Measurements from ENCODE around the gene FCHSD2.
A peak's percentile ranks its signal among the peaks of the same experiment; 100 is the strongest.
"Not testable (repeated sequence)": the region's sequence is repeated elsewhere in the genome, so short reads cannot be mapped to it uniquely, and the experiment has no call there.

Gene FCHSD2

DNA sequence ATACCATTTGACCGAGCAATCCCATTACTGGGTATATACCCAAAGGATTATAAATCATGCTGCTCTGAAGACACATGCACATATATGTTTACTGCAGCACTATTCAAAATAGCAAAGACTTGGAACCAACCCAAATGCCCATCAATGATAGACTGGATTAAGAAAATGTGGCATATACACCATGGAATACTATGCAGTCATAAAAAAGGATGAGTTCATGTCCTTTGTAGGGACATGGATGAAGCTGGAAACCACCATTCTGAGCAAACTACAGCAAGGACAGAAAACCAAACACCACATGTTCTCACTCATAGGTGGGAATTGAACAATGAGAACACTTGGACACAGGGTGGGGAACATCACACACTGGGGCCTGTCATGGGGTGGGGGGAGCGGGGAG is 164.3 kb downstream of the FCHSD2 start:
- H3K4me3 Mint-ChIP-seq; H3K9me3 Mint-ChIP-seq; H3K27ac Mint-ChIP-seq; H3K27me3 Mint-ChIP-seq; ATAC-seq (replicated peaks); DNase-seq: not testable (repeated sequence)
- peaks cover 13% of the 10 kb centered on the region for H3K36me3 Mint-ChIP-seq (ENCODE audit: insufficient read depth)
- H3K4me1 Mint-ChIP-seq (ENCODE audit: low read depth in 2 of 2), result peaks cover 11 to 12% of the 10 kb centered on the region in 2 donors

DNA sequence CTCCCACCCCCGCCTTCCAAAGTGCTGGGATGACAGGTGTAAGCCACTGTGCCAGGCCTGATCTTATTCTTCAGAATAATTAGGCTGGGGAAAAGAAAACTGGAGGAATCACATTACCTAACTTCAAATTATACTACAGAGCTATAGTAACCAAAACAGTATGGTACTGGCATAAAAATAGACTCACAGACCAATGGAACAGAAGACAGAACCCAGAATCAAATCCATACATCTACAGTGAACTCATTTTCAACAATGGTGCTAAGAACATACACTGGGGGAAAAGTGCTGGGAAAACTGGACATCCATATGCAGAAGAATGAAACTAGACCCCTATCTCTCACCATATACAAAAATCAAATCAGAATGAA is 165.6 kb downstream of the FCHSD2 start:
- not testable (repeated sequence) for H3K27me3 Mint-ChIP-seq; DNase-seq; ATAC-seq (replicated peaks); H3K9me3 Mint-ChIP-seq; H3K4me3 Mint-ChIP-seq; H3K36me3 Mint-ChIP-seq (ENCODE audit: insufficient read depth)
- H3K27ac Mint-ChIP-seq, result peak overlapping the region in 1 of 2 donors; percentile 22
- peaks cover 12 to 13% of the 10 kb centered on the region in 2 donors for H3K4me1 Mint-ChIP-seq (ENCODE audit: low read depth in 2 of 2)

DNA sequence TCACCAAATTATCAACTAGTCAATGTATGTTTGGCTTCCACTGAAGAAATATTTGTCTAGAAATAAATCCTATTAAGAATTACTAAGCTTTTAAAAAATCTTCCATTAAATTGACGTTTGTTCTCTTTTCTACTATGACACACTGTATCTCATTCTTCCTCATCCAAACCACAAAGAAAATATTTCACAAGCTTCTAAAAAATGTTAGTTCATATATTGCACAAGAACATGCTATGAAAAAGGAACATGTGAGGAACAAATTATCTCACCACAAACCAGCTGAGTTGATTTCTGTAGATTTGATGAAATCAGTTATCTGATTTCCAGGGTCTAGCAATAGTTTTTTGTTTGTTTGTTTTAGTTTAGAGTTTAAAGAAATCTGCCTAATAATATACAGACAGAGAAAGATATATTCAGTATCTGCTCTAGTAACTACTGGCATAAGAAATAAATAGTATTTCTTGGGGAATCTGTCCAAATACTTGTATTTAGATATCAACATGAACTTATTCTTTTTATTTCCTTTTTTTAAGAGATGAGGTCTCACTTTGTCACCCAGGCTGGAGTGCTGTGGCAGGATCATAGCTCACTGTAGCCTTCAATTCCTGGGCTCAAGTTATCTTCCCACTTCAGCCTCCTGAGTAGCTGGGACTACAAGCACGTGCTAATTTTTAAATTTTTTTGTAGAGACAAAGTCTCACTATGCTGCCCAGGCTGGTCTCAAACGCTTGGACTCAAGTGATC is 166.2 kb downstream of the FCHSD2 start:
- Mint-ChIP-seq H3K4me1 (ENCODE audit: low read depth in 2 of 2) (peaks cover 12 to 19% of the 10 kb centered on the region in 2 donors), H3K27ac (peak overlapping the region in 1 of 2 donors; percentile 22), H3K36me3 (ENCODE audit: insufficient read depth) (peaks cover 10% of the 10 kb centered on the region), H3K27me3 (no peaks in the 10 kb centered on the region), H3K9me3 (no peaks in the 10 kb centered on the region), H3K4me3 (no peak overlapping the region)
- DNase-seq (no peak), ATAC-seq (replicated peaks) (no peak)

DNA sequence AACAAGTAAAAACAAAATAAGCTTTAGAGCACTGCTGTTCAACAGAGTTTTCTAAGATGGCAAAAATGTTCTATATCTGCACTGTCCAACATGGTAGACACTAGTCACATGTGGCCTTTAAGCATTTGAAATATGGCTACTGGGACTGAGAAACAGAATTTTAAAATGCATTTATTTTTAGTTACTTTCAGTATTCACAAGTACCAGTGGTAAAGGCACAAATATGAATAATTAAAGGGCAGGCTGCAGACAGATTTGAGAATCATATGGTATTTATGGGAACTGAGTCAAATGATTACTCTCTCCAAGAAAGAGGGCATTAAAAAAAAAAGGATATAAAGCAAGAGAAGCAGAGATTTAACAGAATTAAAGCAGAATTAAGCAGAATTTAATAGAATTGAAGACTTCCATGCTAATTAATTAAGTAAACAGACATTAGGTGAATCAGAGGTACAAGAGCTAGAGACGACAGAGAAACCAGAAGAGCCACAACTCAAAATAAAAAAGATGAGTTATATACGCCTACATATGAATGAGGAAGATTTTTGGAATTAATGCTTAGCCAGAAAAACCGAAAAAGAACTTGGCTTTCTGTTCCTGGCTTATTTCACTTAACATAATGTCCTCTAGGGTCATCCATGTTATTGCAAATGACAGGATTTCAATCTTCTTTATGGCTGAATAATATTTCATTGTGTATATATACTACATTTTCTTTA is 167.5 kb downstream of the FCHSD2 start:
- ATAC-seq (replicated peaks), result no peak
- no peak for DNase-seq
- H3K4me3 Mint-ChIP-seq, result no peak overlapping the region
- peaks cover 10% of the 10 kb centered on the region for H3K36me3 Mint-ChIP-seq (ENCODE audit: insufficient read depth)
- peak overlapping the region in 1 of 2 donors; percentile 19 for H3K27ac Mint-ChIP-seq
- H3K9me3 Mint-ChIP-seq, result no peaks in the 10 kb centered on the region
- H3K4me1 Mint-ChIP-seq (ENCODE audit: low read depth in 2 of 2), result peaks cover 17 to 32% of the 10 kb centered on the region in 2 donors
- H3K27me3 Mint-ChIP-seq, result no peaks in the 10 kb centered on the region

DNA sequence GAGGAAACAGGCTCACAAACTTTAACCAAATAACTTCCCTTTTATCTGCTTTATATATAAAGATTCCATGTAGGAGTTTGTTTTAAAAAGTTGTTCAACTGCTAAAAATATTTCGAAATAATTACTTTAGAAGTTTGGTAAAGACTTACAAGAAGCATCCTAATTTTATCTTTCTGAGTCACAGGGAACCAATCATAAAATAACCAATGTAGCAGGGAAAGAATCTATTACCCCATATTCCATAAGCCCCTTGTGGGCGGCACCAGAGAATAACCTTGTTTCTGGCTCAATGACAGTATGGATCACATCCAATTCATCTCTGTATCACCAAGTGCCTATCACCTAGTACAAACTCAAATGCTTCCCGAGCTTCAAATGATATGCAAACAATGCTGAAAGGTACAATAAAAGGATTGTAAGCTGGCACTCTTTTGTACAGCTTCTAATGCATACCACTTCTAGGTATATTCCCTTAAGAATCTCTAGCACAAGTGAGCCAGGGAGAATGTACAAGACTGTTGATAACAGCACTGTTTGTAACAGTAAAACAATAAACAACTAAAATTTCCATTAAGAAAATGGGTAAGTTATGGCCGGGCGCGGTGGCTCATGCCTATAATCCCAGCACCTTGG is 169.5 kb downstream of the FCHSD2 start:
- Mint-ChIP-seq H3K27ac (peak overlapping the region in 1 of 2 donors; percentile 73), H3K4me3 (no peak overlapping the region), H3K36me3 (ENCODE audit: insufficient read depth) (no peaks in the 10 kb centered on the region), H3K4me1 (ENCODE audit: low read depth in 2 of 2) (peaks cover 22 to 43% of the 10 kb centered on the region in 2 donors), H3K27me3 (no peaks in the 10 kb centered on the region), H3K9me3 (no peaks in the 10 kb centered on the region)
- DNase-seq (no peak), ATAC-seq (replicated peaks) (no peak)

DNA sequence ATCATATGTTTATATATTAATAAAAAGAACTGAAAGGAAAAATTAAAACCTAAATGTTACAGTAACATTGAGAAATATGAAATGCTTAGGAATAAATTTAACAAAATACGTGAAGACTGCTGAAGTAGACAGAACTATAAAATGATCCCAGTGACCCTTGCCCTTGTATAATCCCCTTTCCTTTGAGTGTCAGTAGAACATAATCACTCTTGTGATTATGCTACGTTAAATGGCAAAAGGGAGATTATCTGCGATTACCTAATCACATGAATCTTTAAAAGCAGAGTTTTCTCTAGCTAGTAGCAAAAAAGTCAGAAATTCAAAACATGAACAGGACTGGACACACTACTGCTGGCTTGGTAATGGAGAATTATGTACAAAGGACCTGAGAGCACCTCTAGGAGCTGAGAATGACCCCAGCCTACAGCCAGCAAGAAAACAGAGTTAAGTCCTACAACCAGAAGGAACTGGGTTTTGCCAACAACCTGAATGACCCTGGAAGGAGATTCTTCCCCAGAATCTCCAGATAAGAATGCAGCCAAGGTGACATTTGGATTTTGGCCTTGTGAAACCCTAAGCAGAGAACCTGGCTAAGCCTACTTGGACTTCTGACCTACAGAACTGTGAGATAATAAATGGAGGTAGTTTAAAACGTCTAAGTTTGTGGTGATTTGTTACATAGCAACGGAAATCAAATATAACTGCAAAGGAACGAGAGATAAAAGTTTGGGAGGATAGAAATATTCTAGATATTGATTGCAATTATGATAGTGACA is 170.7 kb downstream of the FCHSD2 start:
- H3K27ac Mint-ChIP-seq, result peak overlapping the region in 1 of 2 donors; percentile 26
- DNase-seq (no peak), ATAC-seq (replicated peaks) (no peak)
- peaks cover 4% of the 10 kb centered on the region for H3K36me3 Mint-ChIP-seq (ENCODE audit: insufficient read depth)
- no peaks in the 10 kb centered on the region for H3K9me3 Mint-ChIP-seq
- peaks cover 22 to 43% of the 10 kb centered on the region in 2 donors for H3K4me1 Mint-ChIP-seq (ENCODE audit: low read depth in 2 of 2)
- peak overlapping the region in 1 of 2 donors; percentile 47 for H3K4me3 Mint-ChIP-seq
- H3K27me3 Mint-ChIP-seq, result no peaks in the 10 kb centered on the region

DNA sequence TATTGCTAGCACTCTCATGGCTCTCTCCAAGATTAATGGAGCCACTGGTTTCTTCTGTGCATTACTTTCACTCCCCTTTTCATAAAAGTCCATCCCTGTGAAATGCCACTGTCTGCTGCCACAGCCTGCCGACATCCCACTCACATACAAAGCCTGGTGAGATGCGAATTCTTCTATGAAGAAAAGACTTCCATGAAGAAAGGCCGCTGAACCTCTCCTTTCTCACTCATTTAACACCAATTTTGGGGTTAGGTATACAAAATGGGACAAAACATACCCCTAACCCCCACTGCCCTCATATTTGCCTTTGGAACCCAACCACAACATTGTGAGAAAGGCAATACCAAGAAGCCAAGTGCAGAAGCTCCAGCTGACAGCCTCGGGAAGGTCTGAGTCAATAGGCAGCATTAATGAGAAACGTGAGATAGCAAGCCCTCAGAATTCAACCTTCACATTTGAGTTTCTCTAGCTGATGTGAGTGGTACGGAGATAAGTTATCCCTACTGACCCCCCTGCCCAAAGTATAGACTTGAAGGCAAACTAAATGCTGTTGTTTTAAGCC is 171.5 kb downstream of the FCHSD2 start:
- DNase-seq, result no peak

DNA sequence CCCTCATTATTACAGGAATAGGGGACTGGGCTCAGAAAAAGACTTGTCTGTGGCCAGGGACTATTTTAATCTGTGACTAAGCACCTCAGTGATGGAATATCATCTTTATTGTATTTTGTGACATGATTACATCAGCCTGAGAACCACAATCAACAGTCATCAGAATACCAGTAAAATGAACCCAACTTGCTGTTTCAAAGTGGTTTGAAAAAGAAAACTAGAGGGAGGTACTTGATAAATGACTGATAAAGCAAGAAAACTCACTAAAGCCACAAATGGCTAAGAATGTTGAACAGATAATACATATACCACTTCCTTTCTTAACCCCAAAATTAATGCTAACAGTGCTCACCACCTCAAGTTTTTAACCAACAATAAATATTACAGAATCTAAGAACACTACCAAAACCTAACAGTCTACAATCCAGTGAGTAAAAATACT is 172.2 kb downstream of the FCHSD2 start:
- DNase-seq (no peak), ATAC-seq (replicated peaks) (peak; percentile 89)
- H3K27ac Mint-ChIP-seq, result peak overlapping the region; percentile 44 to 79
- no peaks in the 10 kb centered on the region for H3K27me3 Mint-ChIP-seq
- peak overlapping the region in 1 of 2 donors; percentile 47 for H3K4me3 Mint-ChIP-seq
- peaks cover 4% of the 10 kb centered on the region for H3K36me3 Mint-ChIP-seq (ENCODE audit: insufficient read depth)
- peaks cover 23 to 39% of the 10 kb centered on the region in 2 donors for H3K4me1 Mint-ChIP-seq (ENCODE audit: low read depth in 2 of 2)
- no peaks in the 10 kb centered on the region for H3K9me3 Mint-ChIP-seq

More for the DNA sequence above, 171.5 kb downstream of the FCHSD2 start:
- H3K4me3 Mint-ChIP-seq, result peak overlapping the region in 1 of 2 donors; percentile 47
- peaks cover 22 to 40% of the 10 kb centered on the region in 2 donors for H3K4me1 Mint-ChIP-seq (ENCODE audit: low read depth in 2 of 2)
- no peaks in the 10 kb centered on the region for H3K27me3 Mint-ChIP-seq
- ATAC-seq (replicated peaks), result no peak
- no peaks in the 10 kb centered on the region for H3K9me3 Mint-ChIP-seq
- H3K36me3 Mint-ChIP-seq (ENCODE audit: insufficient read depth), result peaks cover 4% of the 10 kb centered on the region
- H3K27ac Mint-ChIP-seq, result peak overlapping the region; percentile 44 to 79

DNA sequence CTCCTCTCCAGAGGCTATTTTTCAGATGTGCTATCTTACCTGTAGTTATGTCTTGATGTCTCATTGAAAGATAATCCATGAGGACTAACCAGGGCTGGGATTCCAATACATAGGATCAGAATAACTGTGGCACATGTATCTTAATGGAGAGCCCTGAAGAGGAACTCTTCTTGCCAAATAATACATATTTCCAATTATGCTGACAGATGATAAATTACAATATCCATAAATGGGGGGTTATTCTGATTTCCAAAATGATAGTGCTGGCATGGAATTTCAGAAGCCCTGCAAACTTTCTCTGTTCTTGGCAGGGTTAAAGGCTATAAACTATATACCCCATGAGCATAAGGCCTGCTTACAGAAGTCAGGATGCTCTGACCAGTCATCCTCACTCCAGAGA is 173.7 kb downstream of the FCHSD2 start:
- ATAC-seq (replicated peaks), result no peak
- Mint-ChIP-seq H3K36me3 (ENCODE audit: insufficient read depth) (peaks cover 8% of the 10 kb centered on the region), H3K27ac (peak overlapping the region in 1 of 2 donors; percentile 83), H3K4me3 (no peak overlapping the region), H3K9me3 (no peaks in the 10 kb centered on the region), H3K27me3 (no peaks in the 10 kb centered on the region), H3K4me1 (ENCODE audit: low read depth in 2 of 2) (peaks cover 19 to 37% of the 10 kb centered on the region in 2 donors)
- DNase-seq, result no peak

DNA sequence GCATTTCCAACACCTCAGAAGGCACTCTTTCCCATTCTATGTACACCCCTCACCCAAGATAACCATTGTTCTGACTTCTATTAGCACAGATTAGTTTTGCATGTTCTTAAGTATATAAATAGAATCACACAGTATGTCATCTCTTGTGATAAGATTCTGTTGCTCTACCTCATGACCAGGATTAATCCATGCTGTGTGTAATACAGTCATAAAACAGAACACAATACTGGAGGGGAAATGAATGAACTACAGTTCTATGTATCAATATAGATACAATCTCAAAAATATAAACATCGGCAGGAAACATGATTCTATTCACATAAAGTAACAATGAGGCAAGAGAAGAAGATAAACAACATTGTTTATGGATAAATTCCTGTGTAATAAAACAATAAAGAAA is 176.4 kb downstream of the FCHSD2 start:
- Mint-ChIP-seq H3K27ac (no peak overlapping the region), H3K27me3 (no peaks in the 10 kb centered on the region), H3K4me1 (ENCODE audit: low read depth in 2 of 2) (peaks cover 16 to 22% of the 10 kb centered on the region in 2 donors), H3K9me3 (no peaks in the 10 kb centered on the region), H3K36me3 (ENCODE audit: insufficient read depth) (peaks cover 10% of the 10 kb centered on the region), H3K4me3 (no peak overlapping the region)
- ATAC-seq (replicated peaks) (no peak), DNase-seq (no peak)

DNA sequence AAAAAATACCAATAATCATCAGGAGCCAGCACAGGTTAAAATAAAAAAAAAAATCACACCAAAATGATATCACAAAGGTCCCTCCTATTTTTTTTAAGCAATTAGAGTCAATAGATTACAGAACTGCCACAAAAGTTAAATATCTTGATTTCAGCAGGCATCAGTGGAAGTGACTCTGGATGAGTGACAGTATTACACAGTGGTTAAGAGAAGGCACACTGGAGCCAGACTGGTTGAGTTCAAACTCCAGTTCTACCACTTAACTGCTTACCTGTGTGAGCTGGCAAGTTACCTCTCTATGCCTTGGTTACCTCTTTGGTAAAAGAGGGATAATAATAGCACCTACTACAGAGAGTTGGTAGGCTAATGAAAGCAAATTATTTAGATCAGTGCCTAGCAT is 179.4 kb downstream of the FCHSD2 start:
- Mint-ChIP-seq H3K9me3 (no peaks in the 10 kb centered on the region), H3K4me3 (no peak overlapping the region), H3K4me1 (ENCODE audit: low read depth in 2 of 2) (peaks cover 0 to 3% of the 10 kb centered on the region in 2 donors), H3K27me3 (no peaks in the 10 kb centered on the region), H3K36me3 (ENCODE audit: insufficient read depth) (peaks cover 13% of the 10 kb centered on the region), H3K27ac (no peak overlapping the region)
- DNase-seq, result no peak
- no peak for ATAC-seq (replicated peaks)

DNA sequence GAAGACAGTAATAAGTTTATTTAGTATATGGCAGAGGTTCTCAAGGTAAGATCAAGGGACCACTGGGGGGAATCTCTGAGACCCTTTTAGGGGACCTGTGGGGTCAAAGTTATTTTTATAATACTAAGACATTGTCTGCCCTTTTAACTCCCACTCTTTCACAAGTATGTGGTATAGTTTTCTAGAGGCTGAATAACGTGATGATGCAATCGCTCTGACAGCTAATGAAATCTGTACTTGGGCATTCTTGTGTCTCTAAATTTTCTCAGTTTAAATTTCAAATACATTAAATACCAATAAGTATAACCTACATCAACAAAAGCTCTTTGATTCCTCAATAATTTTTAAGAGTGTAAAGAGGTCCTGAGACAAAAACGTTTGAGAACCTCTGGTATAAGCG is 180.0 kb downstream of the FCHSD2 start:
- Mint-ChIP-seq H3K4me1 (ENCODE audit: low read depth in 2 of 2) (peaks cover 0 to 3% of the 10 kb centered on the region in 2 donors), H3K27ac (no peak overlapping the region), H3K4me3 (no peak overlapping the region), H3K9me3 (no peaks in the 10 kb centered on the region), H3K36me3 (ENCODE audit: insufficient read depth) (peaks cover 12% of the 10 kb centered on the region), H3K27me3 (no peaks in the 10 kb centered on the region)
- no peak for ATAC-seq (replicated peaks)
- no peak for DNase-seq

All from effector memory CD8-positive, alpha-beta T cell (primary cell).